Activated CD8-positive, alpha-beta memory T cell treated with anti-CD3 and anti-CD28 coated beads, Interleukin-2, amount 50 U/mL, for 48 hours (primary cell): ENCODE measurements around the gene PRKG1.
"Not testable (repeated sequence)": the region's sequence is repeated elsewhere in the genome, so short reads cannot be mapped to it uniquely, and the experiment has no call there.

Experiments used
- DNase-seq: peaks from one replicate; pipeline ENCODE4 v3.0.0-alpha.2; 2020

PRKG1 gene

GRCh38 chr10:52208365-52208764 is 1134.1 kb downstream of the PRKG1 start:
- DNase-seq = no peak

GRCh38 chr10:52210161-52210560 is 1135.9 kb downstream of the PRKG1 start:
- no peak for DNase-seq

GRCh38 chr10:52212062-52212461 is 1137.8 kb downstream of the PRKG1 start:
- DNase-seq = no peak

GRCh38 chr10:52212802-52213201 is 1138.5 kb downstream of the PRKG1 start:
- DNase-seq = no peak

- no peak for DNase-seq
Measured at GRCh38 chr10:52213321-52213752, 1139.0 kb downstream of the PRKG1 start.

GRCh38 chr10:52215745-52216361 is 1141.6 kb downstream of the PRKG1 start:
- no peak for DNase-seq

- no peak for DNase-seq
Measured at GRCh38 chr10:52216852-52217251, 1142.6 kb downstream of the PRKG1 start.

GRCh38 chr10:52217531-52217930 is 1143.2 kb downstream of the PRKG1 start:
- no peak for DNase-seq

- DNase-seq = no peak
Measured at GRCh38 chr10:52220947-52221346, 1146.7 kb downstream of the PRKG1 start.

GRCh38 chr10:52221923-52222322 is 1147.6 kb downstream of the PRKG1 start:
- DNase-seq = no peak

- DNase-seq = no peak
Measured at GRCh38 chr10:52226197-52226847, 1152.0 kb downstream of the PRKG1 start.

GRCh38 chr10:52228556-52228955 is 1154.3 kb downstream of the PRKG1 start:
- DNase-seq = no peak

- DNase-seq = no peak
Measured at GRCh38 chr10:52229291-52229931, 1155.1 kb downstream of the PRKG1 start.

- DNase-seq = no peak
Measured at GRCh38 chr10:52232561-52233350, 1158.5 kb downstream of the PRKG1 start.

GRCh38 chr10:52233351-52233991 is 1159.2 kb downstream of the PRKG1 start:
- not testable (repeated sequence) for DNase-seq

- DNase-seq = no peak
Measured at GRCh38 chr10:52239771-52240170, 1165.5 kb downstream of the PRKG1 start.

GRCh38 chr10:52245547-52245946 is 1171.3 kb downstream of the PRKG1 start:
- no peak for DNase-seq

GRCh38 chr10:52247929-52248328 is 1173.6 kb downstream of the PRKG1 start:
- not testable (repeated sequence) for DNase-seq

GRCh38 chr10:52248697-52249306 is 1174.5 kb downstream of the PRKG1 start:
- no peak for DNase-seq

GRCh38 chr10:52249850-52250395 is 1175.6 kb downstream of the PRKG1 start:
- DNase-seq = no peak

- DNase-seq = no peak
Measured at GRCh38 chr10:52250510-52250909, 1176.2 kb downstream of the PRKG1 start.

GRCh38 chr10:52252307-52252706 is 1178.0 kb downstream of the PRKG1 start:
- DNase-seq = no peak
